K562 (cell line): ENCODE results near the gene LCLAT1. TPM values are rescaled to one million over a fixed set of nuclear protein-coding genes. Genes with fewer than 3 reads are reported as not detected.

ENCODE experiments used
- BRF1 ChIP-seq: IDR thresholded peaks from 3 replicates; pipeline ENCODE4 v1.6.1; 2011; ENCODE audit warnings: borderline replicate concordance, mild to moderate bottlenecking; ENCODE audit not compliant: insufficient read length; ENCODE audit errors: extremely low read depth
- FOXK1 ChIP-seq: sonication (generic); formaldehyde crosslinking; IDR thresholded peaks from 2 replicates; pipeline ENCODE4 v1.8.0; 2022; ENCODE audit warnings: missing genetic modification reagents, mild to moderate bottlenecking, borderline replicate concordance
- GTF2A2 ChIP-seq: IDR thresholded peaks from 2 replicates; pipeline ENCODE4 v1.6.1; 2016; ENCODE audit warnings: mild to moderate bottlenecking, missing genetic modification characterization, missing compliant biosample characterization
- GTF2F1 ChIP-seq: IDR thresholded peaks from 2 replicates; pipeline ENCODE4 v1.6.1; 2011; ENCODE audit warnings: low read depth, low read length, improper control_type of control experiment
- KDM4B ChIP-seq, 2 experiments: fragments of 450-650 bp in 1 of 2; sonication (generic) in 1 of 2; IDR thresholded peaks; 2 replicates each; pipeline ENCODE4 v1.6.1; 2016 to 2017; ENCODE audit warnings: borderline replicate concordance in 2 of 2, antibody characterized with exemption in 1 of 2, low read depth in 1 of 2, mild to moderate bottlenecking in 1 of 2
- NFYB ChIP-seq: IDR thresholded peaks from 2 replicates; pipeline ENCODE4 v1.6.1; 2011; ENCODE audit warnings: mild to moderate bottlenecking, moderate library complexity; ENCODE audit not compliant: insufficient read length; ENCODE audit errors: extremely low read depth
- NONO ChIP-seq, 2 experiments: fragments of 200-400 bp in 1 of 2; fragments of 450-650 bp in 1 of 2; formaldehyde crosslinking in 1 of 2; IDR thresholded peaks; 2 replicates each; pipeline ENCODE4 v1.6.1; 2017; ENCODE audit warnings: low read depth in 2 of 2, mild to moderate bottlenecking in 2 of 2, moderate library complexity in 2 of 2, low read length in 1 of 2
- RCOR1 ChIP-seq, 2 experiments: IDR thresholded peaks; 2 replicates each; pipeline ENCODE4 v1.6.1; 2012; ENCODE audit warnings: low read depth in 2 of 2, low read length in 2 of 2, borderline replicate concordance in 1 of 2, improper control_type of control experiment in 1 of 2
- SRSF1 ChIP-seq: fragments of 200-400 bp; formaldehyde crosslinking; IDR thresholded peaks from 2 replicates; pipeline ENCODE4 v1.6.1; 2017; ENCODE audit warnings: mild to moderate bottlenecking, low read depth, low read length, moderate library complexity
- SRSF9 ChIP-seq: fragments of 200-400 bp; formaldehyde crosslinking; IDR thresholded peaks from 2 replicates; pipeline ENCODE4 v1.6.1; 2017; ENCODE audit warnings: low read depth, low read length, borderline replicate concordance
- STAT5B ChIP-seq: fragments of 250-450 bp; sonication (Bioruptor Pico); IDR thresholded peaks from 2 replicates; pipeline ENCODE4 v1.8.0; 2021; ENCODE audit warnings: mild to moderate bottlenecking, inconsistent platforms
- ZKSCAN8 ChIP-seq: fragments of 200-800 bp; sonication (Bioruptor generic); IDR thresholded peaks from 2 replicates; pipeline ENCODE4 v1.6.1; 2016; ENCODE audit warnings: missing genetic modification characterization, missing compliant biosample characterization
- ZNF23 ChIP-seq: fragments of 250-450 bp; sonication (Bioruptor Pico); IDR thresholded peaks from 2 replicates; pipeline ENCODE4 v1.4.0; 2020; ENCODE audit warnings: mild to moderate bottlenecking
- ZNF584 ChIP-seq: fragments of 200-800 bp; sonication (Bioruptor generic); IDR thresholded peaks from 2 replicates; pipeline ENCODE4 v1.6.1; 2016; ENCODE audit warnings: low read depth, mild to moderate bottlenecking, missing genetic modification characterization, missing compliant biosample characterization
- polyA plus RNA-seq, 8 experiments: library from polyadenylated mRNA; depleted of rRNA in 4 of 8; stranded (reverse) in 5 of 8; unstranded in 3 of 8; fragments of >200 nt; fragmentation: Nextera tagmentation in 2 of 8; fragmentation: Illumina TruSeq in 1 of 8; extraction: Ambion mirVana in 2 of 8; extraction: Trizol in 1 of 8; gene quantifications; 2 replicates each; pipeline versions ENCODE4 v1.2.1 to v1.2.3, GENCODE V29; 2011 to 2014; ENCODE audit warnings: inconsistent platforms in 1 of 8, missing spikeins in 1 of 8
- total RNA-seq, 7 experiments: library from RNA; depleted of rRNA in 6 of 7; stranded (reverse); fragments of >200 nt in 6 of 7; fragmentation: Illumina TruSeq in 2 of 7; extraction: Trizol in 2 of 7; gene quantifications; 2 replicates each; pipeline versions ENCODE4 v1.2.1 to v1.2.3, GENCODE V29; 2011 to 2021; ENCODE audit warnings: low replicate concordance in 1 of 7
- TF ChIP-seq, protein P1 (sequence below): fragments of 250-450 bp; sonication (Bioruptor Pico); IDR thresholded peaks from 2 replicates; pipeline ENCODE4 v1.8.0; 2022; ENCODE audit warnings: inconsistent platforms, mild to moderate bottlenecking, moderate library complexity, borderline replicate concordance

LCLAT1 gene
- total and polyA plus RNA-seq, 9 of the 15 experiments (the other 6 are each of a cell fraction or from before 2014, with no cell fraction given): 8.9 to 63.3 (median 25.4) TPM

- no peak for TF ChIP-seq SRSF1
- no peak for TF ChIP-seq NONO (IDR thresholded peaks at IDR 0.05; ENCODE audit: low read depth in 2 of 2, low read length in 1 of 2)
- no peak for TF ChIP-seq RCOR1 (IDR thresholded peaks at IDR 0.05; ENCODE audit: borderline replicate concordance in 1 of 2, low read depth in 2 of 2, low read length in 2 of 2)
- TF ChIP-seq GTF2A2: no peak
- no peak for TF ChIP-seq STAT5B (CRISPR knock-in tag)
- TF ChIP-seq BRF1: no peak
- TF ChIP-seq SRSF9: no peak
- TF ChIP-seq ZNF584 (CRISPR knock-in tag): no peak
- TF ChIP-seq NFYB: peak; percentile 74
- no peak for TF ChIP-seq GTF2F1
- peak; percentile 97 for TF ChIP-seq FOXK1 (CRISPR knock-in tag)
- TF ChIP-seq KDM4B (IDR thresholded peaks at IDR 0.05; ENCODE audit: borderline replicate concordance in 2 of 2, low read depth in 1 of 2): peak in 1 of 2 experiments; percentile 41; a peak in 1 of 4 replicates
- no peak for TF ChIP-seq ZKSCAN8
- TF ChIP-seq, protein P1, sequence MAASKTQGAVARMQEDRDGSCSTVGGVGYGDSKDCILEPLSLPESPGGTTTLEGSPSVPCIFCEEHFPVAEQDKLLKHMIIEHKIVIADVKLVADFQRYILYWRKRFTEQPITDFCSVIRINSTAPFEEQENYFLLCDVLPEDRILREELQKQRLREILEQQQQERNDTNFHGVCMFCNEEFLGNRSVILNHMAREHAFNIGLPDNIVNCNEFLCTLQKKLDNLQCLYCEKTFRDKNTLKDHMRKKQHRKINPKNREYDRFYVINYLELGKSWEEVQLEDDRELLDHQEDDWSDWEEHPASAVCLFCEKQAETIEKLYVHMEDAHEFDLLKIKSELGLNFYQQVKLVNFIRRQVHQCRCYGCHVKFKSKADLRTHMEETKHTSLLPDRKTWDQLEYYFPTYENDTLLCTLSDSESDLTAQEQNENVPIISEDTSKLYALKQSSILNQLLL (CRISPR knock-in tag): no peak
- TF ChIP-seq ZNF23: no peak
Observed at GRCh38 chr2:30447149-30448045, at the start of gene LCLAT1 (continued).
